IMR-90 (cell line): ENCODE measurements around the gene KAT14. TPM values are rescaled to one million over a fixed set of nuclear protein-coding genes. Genes with fewer than 3 reads are reported as not detected.
"Not testable (repeated sequence)": the region's sequence is repeated elsewhere in the genome, so short reads cannot be mapped to it uniquely, and the experiment has no call there.

Experiments
- ATAC-seq: fragments of 200-7000 bp; cut with Tn5 transposase; 2 replicates; pipeline ENCODE4 v1.9.1; 2020; ENCODE audit warnings: low read depth, mild to moderate bottlenecking, moderate library complexity
- BruUV-seq: library from RNA; stranded (reverse); fragments of 400-500 nt; replicated peaks from 2 replicates; lab custom pipeline; 2021; lab: Mats Ljungman, UMichigan
- CTCF ChIA-PET: fragments of 300-600 bp; formaldehyde crosslinking; extraction: SDS; loops from one replicate; lab custom pipeline; 2021; ENCODE audit warnings: antibody characterized with exemption; lab: Yijun Ruan, JAX
- POLR2A ChIA-PET: fragments of 300-600 bp; sonication (Branson Sonifier 250); formaldehyde crosslinking; loops from one replicate; lab custom pipeline; 2022; ENCODE audit warnings: antibody characterized with exemption; ENCODE audit not compliant: unreplicated experiment; lab: Charles Lee
- DNase-seq: peaks from one replicate; pipeline ENCODE4 v3.0.0; 2013
- H2AFZ ChIP-seq: replicated peaks from 2 replicates; pipeline ENCODE3; 2013; ENCODE audit warnings: low read length, mild to moderate bottlenecking; ENCODE audit not compliant: poor library complexity
- H2AK5ac ChIP-seq: 2 replicates; pipeline ENCODE4 v1.6.1; 2013; ENCODE audit warnings: low read depth, low read length, inconsistent platforms
- H2AK9ac ChIP-seq: replicated peaks from 2 replicates; pipeline ENCODE3; 2013; ENCODE audit warnings: mild to moderate bottlenecking, low read depth, low read length, moderate library complexity; ENCODE audit not compliant: poor library complexity
- H2BK120ac ChIP-seq: 2 replicates; pipeline ENCODE4 v1.6.1; 2013; ENCODE audit warnings: low read depth, low read length, inconsistent platforms
- H2BK15ac ChIP-seq: 3 replicates; pipeline ENCODE4 v1.6.1; 2013; ENCODE audit warnings: low read depth, low read length, inconsistent platforms
- H2BK20ac ChIP-seq: 2 replicates; pipeline ENCODE4 v1.6.1; 2013; ENCODE audit warnings: low read depth, mild to moderate bottlenecking, inconsistent platforms, low read length, moderate library complexity
- H2BK5ac ChIP-seq: 2 replicates; pipeline ENCODE4 v1.6.1; 2013; ENCODE audit warnings: mild to moderate bottlenecking, low read depth, low read length, inconsistent platforms; ENCODE audit not compliant: poor library complexity, severe bottlenecking
- H3K14ac ChIP-seq: replicated peaks from 2 replicates; pipeline ENCODE4 v1.6.1; 2013; ENCODE audit warnings: low read depth, low read length, inconsistent platforms
- H3K18ac ChIP-seq: 2 replicates; pipeline ENCODE4 v1.6.1; 2013; ENCODE audit warnings: low read depth, low read length, control low read depth
- H3K23ac ChIP-seq: 2 replicates; pipeline ENCODE4 v1.6.1; 2013; ENCODE audit warnings: low read depth, low read length, inconsistent platforms
- H3K27ac ChIP-seq: 2 replicates; pipeline ENCODE4 v1.5.1; 2013; ENCODE audit warnings: mild to moderate bottlenecking, control low read depth, low read length; ENCODE audit not compliant: insufficient read depth
- H3K27me3 ChIP-seq: 2 replicates; pipeline ENCODE4 v1.6.1; 2013; ENCODE audit warnings: low read length; ENCODE audit not compliant: control insufficient read depth, insufficient read depth
- H3K36me3 ChIP-seq: 2 replicates; pipeline ENCODE4 v1.6.1; 2013; ENCODE audit warnings: low read length, mixed read lengths; ENCODE audit not compliant: control insufficient read depth, insufficient read depth
- H3K4ac ChIP-seq: 2 replicates; pipeline ENCODE4 v1.6.1; 2013; ENCODE audit warnings: low read depth, low read length, inconsistent platforms
- H3K4me1 ChIP-seq: 2 replicates; pipeline ENCODE4 v1.6.1; 2013; ENCODE audit warnings: low read length, mixed read lengths; ENCODE audit not compliant: control insufficient read depth, insufficient read depth
- H3K4me2 ChIP-seq: 2 replicates; pipeline ENCODE4 v1.6.1; 2013; ENCODE audit warnings: low read depth, mild to moderate bottlenecking, control low read depth, low read length, moderate library complexity
- H3K4me3 ChIP-seq: 2 replicates; pipeline ENCODE4 v1.5.1; 2013; ENCODE audit warnings: low read depth, mild to moderate bottlenecking, control low read depth, low read length, moderate library complexity; ENCODE audit not compliant: insufficient read depth
- H3K56ac ChIP-seq: 2 replicates; pipeline ENCODE4 v1.6.1; 2013; ENCODE audit warnings: low read length, inconsistent platforms; ENCODE audit not compliant: insufficient read depth; ENCODE audit errors: extremely low read depth
- H3K79me1 ChIP-seq, 2 experiments: 2 replicates each; pipeline ENCODE4 v1.6.1; 2013; ENCODE audit warnings: low read length in 2 of 2, inconsistent platforms in 1 of 2, low read depth in 1 of 2
- H3K9ac ChIP-seq: 2 replicates; pipeline ENCODE4 v1.6.1; 2013; ENCODE audit warnings: low read depth, low read length, control low read depth
- H3K9me1 ChIP-seq: 2 replicates; pipeline ENCODE4 v1.6.1; 2013; ENCODE audit warnings: low read length, inconsistent platforms; ENCODE audit not compliant: insufficient read depth
- H3K9me3 ChIP-seq: 2 replicates; pipeline ENCODE4 v1.6.1; 2013; ENCODE audit warnings: low read length; ENCODE audit not compliant: control insufficient read depth, insufficient read depth
- H4K20me1 ChIP-seq: 2 replicates; pipeline ENCODE4 v1.6.1; 2013; ENCODE audit warnings: low read length, inconsistent platforms; ENCODE audit not compliant: insufficient read depth
- H4K5ac ChIP-seq: 2 replicates; pipeline ENCODE4 v1.6.1; 2013; ENCODE audit warnings: mild to moderate bottlenecking, low read depth, low read length, control low read depth
- H4K8ac ChIP-seq, 2 experiments: 2 replicates each; pipeline ENCODE4 v1.6.1; 2013; ENCODE audit warnings: low read depth in 2 of 2, low read length in 2 of 2, control low read depth in 1 of 2, inconsistent platforms in 1 of 2
- H4K91ac ChIP-seq: 2 replicates; pipeline ENCODE4 v1.6.1; 2013; ENCODE audit warnings: low read depth, low read length, inconsistent platforms; ENCODE audit not compliant: insufficient read depth
- WGBS, 2 experiments: methylation state at CpG; one replicate each; pipeline versions ENCODE4 v1.1.5 to v1.1.7; 2013; ENCODE audit warnings: missing lambda C conversion rate in 2 of 2; ENCODE audit not compliant: insufficient read length in 1 of 2; ENCODE audit errors: extremely low coverage in 2 of 2; 5-methylcytosine and 5-hydroxymethylcytosine counted together
- dilution Hi-C: fragments of 300-500 bp; cut with HindIII; formaldehyde crosslinking; loops from one replicate; pipeline ENCODE4 v1.14.3; 2018; ENCODE audit warnings: low sequenced_read_pairs; ENCODE audit not compliant: unreplicated experiment
- in situ Hi-C: fragments of 300-500 bp; cut with MboI; formaldehyde crosslinking; loops from 3 replicates; pipeline ENCODE4 v1.14.3; 2019; ENCODE audit warnings: low sequenced_read_pairs, inconsistent platforms, mixed read lengths
- intact Hi-C: fragments of 100-400 bp; cut with micrococcal nuclease; formaldehyde crosslinking; loops from 2 replicates; pipeline ENCODE4 v1.10.0; 2022
- polyA plus RNA-seq, 3 experiments: library from polyadenylated mRNA; depleted of rRNA; stranded (reverse); fragments of >200 nt; gene quantifications; 2 replicates each; pipeline ENCODE4 v1.2.3, GENCODE V29; 2012; ENCODE audit warnings: low replicate concordance in 1 of 3
- total RNA-seq: library from RNA; depleted of rRNA; stranded (reverse); fragments of >200 nt; gene quantifications from 2 replicates; pipeline ENCODE4 v1.2.3, GENCODE V29; 2012

Gene KAT14
- total and polyA plus RNA-seq, 2 of the 4 experiments (the other 2 are of a cell fraction), result 6.7 to 12.4 TPM

DNA sequence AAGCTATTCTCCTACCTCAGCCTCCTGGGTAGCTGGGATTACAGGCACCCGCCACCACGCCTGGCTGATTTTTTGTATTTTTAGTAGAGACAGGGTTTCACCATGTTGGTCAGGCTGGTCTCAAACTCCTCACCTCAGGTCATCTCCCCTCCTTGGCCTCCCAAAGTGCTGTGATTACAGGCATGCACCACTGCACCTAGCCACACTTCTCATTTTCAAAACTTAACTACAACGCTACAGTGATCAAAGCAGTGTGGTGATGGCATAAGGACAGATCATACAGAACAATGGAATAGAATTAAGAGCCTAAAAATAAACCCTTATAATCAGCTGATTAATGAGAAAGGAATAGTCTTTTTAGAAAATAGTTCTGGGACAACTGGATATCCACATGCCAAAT lies 66.0 kb downstream of the KAT14 start:
- DNase-seq, H2BK120ac ChIP-seq, H3K56ac ChIP-seq, H2AFZ ChIP-seq, H3K4me3 ChIP-seq, H3K9ac ChIP-seq, H3K27ac ChIP-seq, H3K4ac ChIP-seq, H3K79me1 ChIP-seq, H3K9me3 ChIP-seq, H4K8ac ChIP-seq, CTCF ChIA-PET, H2AK5ac ChIP-seq, intact Hi-C loops, H4K91ac ChIP-seq, BruUV-seq, H2BK15ac ChIP-seq, H3K14ac ChIP-seq, H3K4me2 ChIP-seq, H3K4me1 ChIP-seq, ATAC-seq, dilution Hi-C loops, H3K9me1 ChIP-seq, POLR2A ChIA-PET, H3K27me3 ChIP-seq, H3K18ac ChIP-seq, H3K36me3 ChIP-seq, H2AK9ac ChIP-seq, H3K23ac ChIP-seq, in situ Hi-C loops, H2BK20ac ChIP-seq, H4K5ac ChIP-seq, H2BK5ac ChIP-seq, H4K20me1 ChIP-seq: not testable (repeated sequence)
- no CpG with 5 or more reads among the region's 3 CpGs for WGBS, 2 experiments
